HepG2 (cell line): ENCODE data around the gene CD37. TPM values are rescaled to one million over a fixed set of nuclear protein-coding genes. Genes with fewer than 3 reads are reported as not detected.

ENCODE experiments used
- ATAC-seq: fragments of 200-7000 bp; cut with Tn5 transposase; 3 replicates; pipeline ENCODE4 v1.9.1; 2020; ENCODE audit warnings: mild to moderate bottlenecking, moderate library complexity
- BruUV-seq: library from RNA; stranded (reverse); fragments of 400-500 nt; replicated peaks from 2 replicates; lab custom pipeline; 2021; lab: Mats Ljungman, UMichigan
- CTCF ChIA-PET: fragments of 300-600 bp; formaldehyde crosslinking; extraction: SDS; loops from one replicate; lab custom pipeline; 2021; ENCODE audit warnings: low total read pairs, inconsistent platforms, low intra/inter-chr PET ratio; lab: Yijun Ruan, JAX
- POLR2A ChIA-PET: fragments of 350-600 bp; sonication (Branson Sonifier 250); formaldehyde crosslinking; loops from one replicate; lab custom pipeline; 2020; ENCODE audit warnings: antibody characterized with exemption, inconsistent platforms; lab: Yijun Ruan, JAX
- DNase-seq: peaks from one replicate; pipeline ENCODE4 v3.0.0-alpha.2; 2015; ENCODE audit warnings: low spot score
- FAIRE-seq: peaks from 3 replicates; lab custom pipeline; 2011; peaks lifted over from hg19 to GRCh38; lab: Jason Lieb, UNC
- H2AFZ ChIP-seq: one replicate; pipeline ENCODE4 v1.6.1; 2011; ENCODE audit warnings: low read length, inconsistent platforms
- H3K27ac ChIP-seq: fragments of 300-600 bp; 3 replicates; pipeline ENCODE4 v1.8.0; 2011; ENCODE audit warnings: mixed run types, mild to moderate bottlenecking, mixed read lengths, low read length, inconsistent platforms; ENCODE audit not compliant: insufficient read depth; ENCODE audit errors: extremely low read length
- H3K27me3 ChIP-seq, 2 experiments: fragments of 200-600 bp in 1 of 2; 2 replicates in 1 of 2; 3 replicates in 1 of 2; pipeline versions ENCODE4 v1.6.0 to v1.8.0; 2011; ENCODE audit warnings: low read length in 2 of 2, mild to moderate bottlenecking in 2 of 2, moderate library complexity in 2 of 2, inconsistent platforms in 1 of 2; ENCODE audit not compliant: insufficient read depth in 2 of 2, control insufficient read depth in 1 of 2
- H3K36me3 ChIP-seq, 2 experiments: fragments of 200-600 bp in 1 of 2; replicated peaks in 1 of 2; 2 replicates in 1 of 2; 3 replicates in 1 of 2; pipeline versions ENCODE4 v1.5.1 to v1.8.0; 2011; ENCODE audit warnings: low read length in 2 of 2, inconsistent platforms in 1 of 2; ENCODE audit not compliant: insufficient read depth in 2 of 2, control insufficient read depth in 1 of 2
- H3K4me1 ChIP-seq: 2 replicates; pipeline ENCODE4 v1.5.1; 2012; ENCODE audit warnings: low read length, inconsistent platforms; ENCODE audit not compliant: insufficient read depth
- H3K4me2 ChIP-seq: 2 replicates; pipeline ENCODE4 v1.6.0; 2011; ENCODE audit warnings: low read depth, low read length, inconsistent platforms
- H3K4me3 ChIP-seq, 3 experiments: fragments of 200-600 bp in 1 of 3; sonication (generic), shearing (Covaris generic) in 1 of 3; replicated peaks in 1 of 3; 2 replicates each; pipeline ENCODE4 v1.5.1; 2011 to 2016; ENCODE audit warnings: low read length in 3 of 3, inconsistent platforms in 2 of 3, low read depth in 2 of 3, mild to moderate bottlenecking in 2 of 3, control low read depth in 1 of 3, mixed read lengths in 1 of 3; ENCODE audit not compliant: insufficient read depth in 1 of 3
- H3K79me2 ChIP-seq: one replicate; pipeline ENCODE4 v1.6.1; 2011; ENCODE audit warnings: low read length, inconsistent platforms; ENCODE audit not compliant: insufficient read depth
- H3K9ac ChIP-seq: 2 replicates; pipeline ENCODE4 v1.6.0; 2011; ENCODE audit warnings: mild to moderate bottlenecking, low read depth, low read length, inconsistent platforms; ENCODE audit not compliant: insufficient read depth
- H3K9me3 ChIP-seq: 2 replicates; pipeline ENCODE4 v1.5.1; 2012; ENCODE audit warnings: mild to moderate bottlenecking, low read length
- H4K20me1 ChIP-seq: 2 replicates; pipeline ENCODE4 v1.6.0; 2011; ENCODE audit warnings: inconsistent platforms, mild to moderate bottlenecking, low read length, moderate library complexity; ENCODE audit not compliant: insufficient read depth
- GABPB1 ChIP-seq: IDR thresholded peaks from 2 replicates; pipeline ENCODE4 v1.6.1; 2016; ENCODE audit warnings: mild to moderate bottlenecking, missing genetic modification reagents, moderate library complexity, missing compliant biosample characterization
- GATAD1 ChIP-seq: IDR thresholded peaks from 2 replicates; pipeline ENCODE4 v1.6.1; 2016; ENCODE audit warnings: missing genetic modification reagents, missing compliant biosample characterization
- HDAC6 ChIP-seq: fragments of 200-600 bp; sonication (generic); IDR thresholded peaks from 2 replicates; pipeline ENCODE4 v1.7.0; 2017; ENCODE audit warnings: mild to moderate bottlenecking, antibody characterized with exemption, low read length, low read depth
- NCOA5 ChIP-seq: sonication (generic); formaldehyde crosslinking; IDR thresholded peaks from 2 replicates; pipeline ENCODE4 v1.4.0; 2020; ENCODE audit warnings: missing genetic modification reagents
- NFE2 ChIP-seq: sonication (generic); formaldehyde crosslinking; IDR thresholded peaks from 2 replicates; pipeline ENCODE4 v1.4.0; 2020; ENCODE audit warnings: missing genetic modification reagents
- NR3C1 ChIP-seq: sonication (generic); formaldehyde crosslinking; IDR thresholded peaks from 2 replicates; pipeline ENCODE4 v1.4.0; 2020; ENCODE audit warnings: missing genetic modification reagents
- PAX8 ChIP-seq: sonication (generic); formaldehyde crosslinking; IDR thresholded peaks from 2 replicates; pipeline ENCODE4 v1.8.0; 2022; ENCODE audit warnings: mild to moderate bottlenecking, missing genetic modification reagents, borderline replicate concordance
- SKI ChIP-seq: fragments of 450-650 bp; IDR thresholded peaks from one replicate; pipeline ENCODE4 v1.6.1; 2018; ENCODE audit warnings: mild to moderate bottlenecking; ENCODE audit not compliant: partially characterized antibody
- ZBTB8A ChIP-seq: sonication (generic); formaldehyde crosslinking; IDR thresholded peaks from 2 replicates; pipeline ENCODE4 v1.4.0; 2020; ENCODE audit warnings: mild to moderate bottlenecking, low read depth, missing genetic modification reagents, borderline replicate concordance
- ZFP36L2 ChIP-seq: sonication (generic); formaldehyde crosslinking; IDR thresholded peaks from 2 replicates; pipeline ENCODE4 v1.4.0; 2020; ENCODE audit warnings: missing genetic modification reagents
- ZNF629 ChIP-seq: sonication (generic); formaldehyde crosslinking; conservative IDR thresholded peaks from 2 replicates; pipeline ENCODE4 v1.5.0; 2020; ENCODE audit warnings: missing genetic modification reagents
- ZNF740 ChIP-seq: sonication (generic); formaldehyde crosslinking; IDR thresholded peaks from 2 replicates; pipeline ENCODE4 v1.4.0; 2020; ENCODE audit warnings: missing genetic modification reagents
- ZNF775 ChIP-seq: sonication (generic); formaldehyde crosslinking; IDR thresholded peaks from 2 replicates; pipeline ENCODE4 v1.4.0; 2020; ENCODE audit warnings: missing genetic modification reagents, mild to moderate bottlenecking, moderate library complexity, borderline replicate concordance
- WGBS: methylation state at CpG from one replicate; pipeline ENCODE4 v1.1.6; 2017; ENCODE audit warnings: low lambda C conversion rate; 5-methylcytosine and 5-hydroxymethylcytosine counted together
- in situ Hi-C: cut with HindIII; loops from 2 replicates; pipeline ENCODE4 v1.10.0; 2017; ENCODE audit warnings: low pct_unique_long_range_greater_than_20kb; ENCODE audit not compliant: extremely low pct_ligation_motif_present
- intact Hi-C: fragments of 100-400 bp; cut with micrococcal nuclease; formaldehyde crosslinking; loops from one replicate; pipeline ENCODE4 v1.10.0; 2022; ENCODE audit not compliant: unreplicated experiment
- polyA plus RNA-seq, 8 experiments: library from polyadenylated mRNA; depleted of rRNA in 3 of 8; stranded (reverse) in 7 of 8; unstranded in 1 of 8; fragments of >200 nt; fragmentation: Illumina TruSeq in 4 of 8; extraction: Trizol in 4 of 8; gene quantifications; 2 replicates each; pipeline versions ENCODE4 v1.2.1 to v1.2.3, GENCODE V29; 2011 to 2016; ENCODE audit warnings: low read depth in 4 of 8, missing spikeins in 1 of 8, mixed read lengths in 1 of 8; ENCODE audit not compliant: insufficient read depth in 1 of 8
- total RNA-seq, 5 experiments: library from RNA; depleted of rRNA; stranded (reverse); fragments of >200 nt; fragmentation: Illumina TruSeq; extraction: Trizol; gene quantifications; 2 replicates each; pipeline ENCODE4 v1.2.3, GENCODE V29; 2016; ENCODE audit warnings: low read depth in 1 of 5

CD37 gene
- total and polyA plus RNA-seq, 2 of the 13 experiments (the other 11 are each of a cell fraction or from before 2014, with no cell fraction given): not detected

- POLR2A ChIA-PET: interaction anchor here (1.7 kb wide), 1 partner anchor 12 kb away, joined by 6 read pairs; the partner anchor contains the start of gene TEAD2
- BruUV-seq: no TSS peak
- Histone ChIP-seq H3K4me2 (no peak overlapping the region), H3K27me3 (no peaks in the 10 kb centered on the region), H4K20me1 (no peaks in the 10 kb centered on the region), H3K4me1 (no peaks in the 10 kb centered on the region), H3K36me3 (peaks cover 5 to 6% of the 10 kb centered on the region in 2 experiments; a peak in 2 of 5 replicates), H3K4me3 (no peak overlapping the region), H3K79me2 (no peaks in the 10 kb centered on the region), H2AFZ (no peak overlapping the region), H3K9ac (no peak overlapping the region), H3K27ac (no peak overlapping the region), H3K9me3 (no peaks in the 10 kb centered on the region)
- WGBS: 94% methylated on average over 2 of the region's 2 CpGs
- TF ChIP-seq SKI: no peak
- no peak for TF ChIP-seq ZBTB8A (CRISPR knock-in tag)
- TF ChIP-seq ZNF629 (CRISPR knock-in tag): no peak
- TF ChIP-seq GATAD1: no peak
- TF ChIP-seq ZNF740: no peak
- TF ChIP-seq GABPB1 (CRISPR knock-in tag): no peak
- no peak for TF ChIP-seq NCOA5
- TF ChIP-seq ZNF775 (CRISPR knock-in tag): no peak
- TF ChIP-seq NR3C1 (CRISPR knock-in tag): no peak
- no peak for TF ChIP-seq HDAC6
- TF ChIP-seq ZFP36L2 (CRISPR knock-in tag): no peak
- TF ChIP-seq NFE2 (CRISPR knock-in tag): no peak
- TF ChIP-seq PAX8 (CRISPR knock-in tag): no peak
- CTCF ChIA-PET: no interaction called here
- intact Hi-C loops: no loop called here
- no peak for ATAC-seq
- in situ Hi-C loops: no loop called here
- no peak for DNase-seq
- FAIRE-seq: no peak
These were observed 14.4 kb downstream of the CD37 start for GRCh38 chr19:49349567-49349966.
